ENCODE results near the gene STX2.

GRCh38 chr12:130879781-130880389 lies 40.8 kb upstream of the STX2 start:
- TF ChIP-seq CTCF (IDR thresholded peaks at IDR 0.05) = no peak
- no peak for TF ChIP-seq POLR2A (IDR thresholded peaks at IDR 0.05)

All from lower leg skin (tissue), 3 donors.